SK-N-SH treated with all-trans-retinoic acid at 6 μM for 48 hours (cell line): Measurements from ENCODE around the gene CASTOR1.

Experiments
- ATAC-seq: fragments of 200-7000 bp; cut with Tn5 transposase; 3 replicates; pipeline ENCODE4 v1.9.1; 2020; ENCODE audit warnings: mild to moderate bottlenecking, moderate library complexity
- ARNTL ChIP-seq: fragments of 450-650 bp; formaldehyde crosslinking; IDR thresholded peaks from 2 replicates; pipeline ENCODE4 v1.5.0; 2020; ENCODE audit warnings: low read depth, mild to moderate bottlenecking, moderate library complexity, borderline replicate concordance
- BACH2 ChIP-seq: fragments of 250-450 bp; sonication (Bioruptor Pico); IDR thresholded peaks from 2 replicates; pipeline ENCODE4 v1.9.0; 2021; ENCODE audit warnings: mild to moderate bottlenecking, borderline replicate concordance
- ESRRG ChIP-seq: fragments of 250-450 bp; sonication (Bioruptor Pico); IDR thresholded peaks from 2 replicates; pipeline ENCODE4 v1.6.1; 2021; ENCODE audit warnings: mild to moderate bottlenecking
- GLIS3 ChIP-seq: fragments of 250-450 bp; sonication (Bioruptor Pico); IDR thresholded peaks from 2 replicates; pipeline ENCODE4 v1.5.0; 2020; ENCODE audit warnings: mild to moderate bottlenecking, moderate library complexity
- ISL1 ChIP-seq: fragments of 250-450 bp; sonication (Bioruptor Pico); IDR thresholded peaks from 2 replicates; pipeline ENCODE4 v2.1.2; 2022; ENCODE audit warnings: mild to moderate bottlenecking, moderate library complexity
- OSR1 ChIP-seq: fragments of 250-450 bp; sonication (Bioruptor Pico); IDR thresholded peaks from 2 replicates; pipeline ENCODE4 v1.8.0; 2022; ENCODE audit warnings: moderate library complexity, mild to moderate bottlenecking, inconsistent platforms
- POU6F1 ChIP-seq: fragments of 250-450 bp; sonication (Bioruptor Pico); IDR thresholded peaks from 2 replicates; pipeline ENCODE4 v1.8.0; 2021; ENCODE audit warnings: low read depth, mild to moderate bottlenecking, moderate library complexity, borderline replicate concordance
- PPARA ChIP-seq: fragments of 250-450 bp; sonication (Bioruptor Pico); IDR thresholded peaks from 2 replicates; pipeline ENCODE4 v1.5.0; 2020; ENCODE audit warnings: mild to moderate bottlenecking, borderline replicate concordance
- RARB ChIP-seq: fragments of 250-450 bp; sonication (Bioruptor Pico); IDR thresholded peaks from 2 replicates; pipeline ENCODE4 v1.8.0; 2021; ENCODE audit warnings: mild to moderate bottlenecking, moderate library complexity
- TOX ChIP-seq: fragments of 250-450 bp; sonication (Bioruptor Pico); IDR thresholded peaks from 2 replicates; pipeline ENCODE4 v1.8.0; 2021; ENCODE audit warnings: mild to moderate bottlenecking, moderate library complexity, borderline replicate concordance
- ZC3H10 ChIP-seq: fragments of 250-450 bp; sonication (Bioruptor Pico); IDR thresholded peaks from 2 replicates; pipeline ENCODE4 v1.5.1; 2021; ENCODE audit warnings: mild to moderate bottlenecking, moderate library complexity
- ZNF565 ChIP-seq: fragments of 450-650 bp; formaldehyde crosslinking; conservative IDR thresholded peaks from 2 replicates; pipeline ENCODE4 v1.5.0; 2020; ENCODE audit warnings: low read depth, mild to moderate bottlenecking, moderate library complexity
- ZNF70 ChIP-seq: fragments of 450-650 bp; formaldehyde crosslinking; IDR thresholded peaks from 2 replicates; pipeline ENCODE4 v1.5.0; 2020; ENCODE audit warnings: mild to moderate bottlenecking, moderate library complexity
- ZNF8 ChIP-seq: fragments of 450-650 bp; formaldehyde crosslinking; IDR thresholded peaks from 2 replicates; pipeline ENCODE4 v1.5.0; 2020; ENCODE audit warnings: mild to moderate bottlenecking, moderate library complexity
- TF ChIP-seq, protein P1 (sequence below): fragments of 250-450 bp; sonication (Bioruptor Pico); IDR thresholded peaks from 2 replicates; pipeline ENCODE4 v1.5.1; 2020; ENCODE audit warnings: low read depth, mild to moderate bottlenecking, moderate library complexity
- TF ChIP-seq, protein P2 (sequence below): fragments of 250-450 bp; sonication (Bioruptor Pico); IDR thresholded peaks from 2 replicates; pipeline ENCODE4 v1.8.0; 2020; ENCODE audit warnings: mild to moderate bottlenecking, moderate library complexity, borderline replicate concordance
- TF ChIP-seq, protein P3 (sequence below): fragments of 250-450 bp; sonication (Bioruptor Pico); IDR thresholded peaks from 2 replicates; pipeline ENCODE4 v1.5.0; 2020; ENCODE audit warnings: mild to moderate bottlenecking, moderate library complexity
- TF ChIP-seq, protein P4 (sequence below): fragments of 250-450 bp; sonication (Bioruptor Pico); IDR thresholded peaks from 2 replicates; pipeline ENCODE4 v1.5.1; 2021; ENCODE audit warnings: mild to moderate bottlenecking, moderate library complexity

CASTOR1 gene

DNA sequence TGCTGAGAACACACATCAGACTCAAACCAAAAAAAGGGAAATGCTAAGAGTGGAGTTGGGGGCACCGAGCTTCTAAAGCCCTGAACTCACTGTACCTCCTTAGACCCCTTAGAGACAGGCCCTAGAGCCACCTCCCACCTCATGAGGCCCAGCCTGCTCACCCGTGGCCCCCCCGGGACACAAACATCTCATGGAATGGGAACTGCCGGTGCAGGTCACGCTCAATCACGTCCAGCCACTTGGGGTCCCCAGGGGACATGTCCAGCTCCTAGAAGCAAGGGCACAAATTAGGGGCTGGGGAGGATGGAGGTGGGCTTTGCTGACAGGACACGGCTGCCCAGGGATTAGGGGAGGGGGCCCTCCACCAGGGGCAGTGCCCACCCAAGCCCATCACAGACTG is 6.3 kb upstream of the CASTOR1 start:
- TF ChIP-seq ZNF8 (no peak), TOX (CRISPR knock-in tag) (no peak), POU6F1 (CRISPR knock-in tag) (no peak), OSR1 (no peak), ZNF70 (CRISPR knock-in tag) (no peak), PPARA (CRISPR knock-in tag) (no peak), ISL1 (CRISPR knock-in tag) (no peak)
- TF ChIP-seq, protein P1, sequence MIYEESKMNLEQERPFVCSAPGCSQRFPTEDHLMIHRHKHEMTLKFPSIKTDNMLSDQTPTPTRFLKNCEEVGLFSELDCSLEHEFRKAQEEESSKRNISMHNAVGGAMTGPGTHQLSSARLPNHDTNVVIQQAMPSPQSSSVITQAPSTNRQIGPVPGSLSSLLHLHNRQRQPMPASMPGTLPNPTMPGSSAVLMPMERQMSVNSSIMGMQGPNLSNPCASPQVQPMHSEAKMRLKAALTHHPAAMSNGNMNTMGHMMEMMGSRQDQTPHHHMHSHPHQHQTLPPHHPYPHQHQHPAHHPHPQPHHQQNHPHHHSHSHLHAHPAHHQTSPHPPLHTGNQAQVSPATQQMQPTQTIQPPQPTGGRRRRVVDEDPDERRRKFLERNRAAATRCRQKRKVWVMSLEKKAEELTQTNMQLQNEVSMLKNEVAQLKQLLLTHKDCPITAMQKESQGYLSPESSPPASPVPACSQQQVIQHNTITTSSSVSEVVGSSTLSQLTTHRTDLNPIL (CRISPR knock-in tag): no peak
- TF ChIP-seq, protein P2, sequence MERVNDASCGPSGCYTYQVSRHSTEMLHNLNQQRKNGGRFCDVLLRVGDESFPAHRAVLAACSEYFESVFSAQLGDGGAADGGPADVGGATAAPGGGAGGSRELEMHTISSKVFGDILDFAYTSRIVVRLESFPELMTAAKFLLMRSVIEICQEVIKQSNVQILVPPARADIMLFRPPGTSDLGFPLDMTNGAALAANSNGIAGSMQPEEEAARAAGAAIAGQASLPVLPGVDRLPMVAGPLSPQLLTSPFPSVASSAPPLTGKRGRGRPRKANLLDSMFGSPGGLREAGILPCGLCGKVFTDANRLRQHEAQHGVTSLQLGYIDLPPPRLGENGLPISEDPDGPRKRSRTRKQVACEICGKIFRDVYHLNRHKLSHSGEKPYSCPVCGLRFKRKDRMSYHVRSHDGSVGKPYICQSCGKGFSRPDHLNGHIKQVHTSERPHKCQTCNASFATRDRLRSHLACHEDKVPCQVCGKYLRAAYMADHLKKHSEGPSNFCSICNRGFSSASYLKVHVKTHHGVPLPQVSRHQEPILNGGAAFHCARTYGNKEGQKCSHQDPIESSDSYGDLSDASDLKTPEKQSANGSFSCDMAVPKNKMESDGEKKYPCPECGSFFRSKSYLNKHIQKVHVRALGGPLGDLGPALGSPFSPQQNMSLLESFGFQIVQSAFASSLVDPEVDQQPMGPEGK (CRISPR knock-in tag): no peak
- no peak for ATAC-seq

GRCh38 chr22:30294830-30295229 is 5.5 kb upstream of the CASTOR1 start:
- no peak for ATAC-seq
- TF ChIP-seq ZNF565 (CRISPR knock-in tag): no peak
- TF ChIP-seq TOX (CRISPR knock-in tag): no peak
- no peak for TF ChIP-seq ZNF70 (CRISPR knock-in tag)
- TF ChIP-seq, protein P3, sequence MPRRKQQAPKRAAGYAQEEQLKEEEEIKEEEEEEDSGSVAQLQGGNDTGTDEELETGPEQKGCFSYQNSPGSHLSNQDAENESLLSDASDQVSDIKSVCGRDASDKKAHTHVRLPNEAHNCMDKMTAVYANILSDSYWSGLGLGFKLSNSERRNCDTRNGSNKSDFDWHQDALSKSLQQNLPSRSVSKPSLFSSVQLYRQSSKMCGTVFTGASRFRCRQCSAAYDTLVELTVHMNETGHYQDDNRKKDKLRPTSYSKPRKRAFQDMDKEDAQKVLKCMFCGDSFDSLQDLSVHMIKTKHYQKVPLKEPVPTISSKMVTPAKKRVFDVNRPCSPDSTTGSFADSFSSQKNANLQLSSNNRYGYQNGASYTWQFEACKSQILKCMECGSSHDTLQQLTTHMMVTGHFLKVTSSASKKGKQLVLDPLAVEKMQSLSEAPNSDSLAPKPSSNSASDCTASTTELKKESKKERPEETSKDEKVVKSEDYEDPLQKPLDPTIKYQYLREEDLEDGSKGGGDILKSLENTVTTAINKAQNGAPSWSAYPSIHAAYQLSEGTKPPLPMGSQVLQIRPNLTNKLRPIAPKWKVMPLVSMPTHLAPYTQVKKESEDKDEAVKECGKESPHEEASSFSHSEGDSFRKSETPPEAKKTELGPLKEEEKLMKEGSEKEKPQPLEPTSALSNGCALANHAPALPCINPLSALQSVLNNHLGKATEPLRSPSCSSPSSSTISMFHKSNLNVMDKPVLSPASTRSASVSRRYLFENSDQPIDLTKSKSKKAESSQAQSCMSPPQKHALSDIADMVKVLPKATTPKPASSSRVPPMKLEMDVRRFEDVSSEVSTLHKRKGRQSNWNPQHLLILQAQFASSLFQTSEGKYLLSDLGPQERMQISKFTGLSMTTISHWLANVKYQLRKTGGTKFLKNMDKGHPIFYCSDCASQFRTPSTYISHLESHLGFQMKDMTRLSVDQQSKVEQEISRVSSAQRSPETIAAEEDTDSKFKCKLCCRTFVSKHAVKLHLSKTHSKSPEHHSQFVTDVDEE (CRISPR knock-in tag): no peak
- TF ChIP-seq ESRRG (CRISPR knock-in tag): no peak
- TF ChIP-seq, all 23 proteins: peak for 0

GRCh38 chr22:30294066-30294465 is 4.8 kb upstream of the CASTOR1 start:
- no peak for ATAC-seq
- TF ChIP-seq ZNF8: no peak
- TF ChIP-seq BACH2 (CRISPR knock-in tag): no peak
- TF ChIP-seq TOX (CRISPR knock-in tag): no peak
- TF ChIP-seq, protein P3 (CRISPR knock-in tag): no peak
- TF ChIP-seq, protein P4, sequence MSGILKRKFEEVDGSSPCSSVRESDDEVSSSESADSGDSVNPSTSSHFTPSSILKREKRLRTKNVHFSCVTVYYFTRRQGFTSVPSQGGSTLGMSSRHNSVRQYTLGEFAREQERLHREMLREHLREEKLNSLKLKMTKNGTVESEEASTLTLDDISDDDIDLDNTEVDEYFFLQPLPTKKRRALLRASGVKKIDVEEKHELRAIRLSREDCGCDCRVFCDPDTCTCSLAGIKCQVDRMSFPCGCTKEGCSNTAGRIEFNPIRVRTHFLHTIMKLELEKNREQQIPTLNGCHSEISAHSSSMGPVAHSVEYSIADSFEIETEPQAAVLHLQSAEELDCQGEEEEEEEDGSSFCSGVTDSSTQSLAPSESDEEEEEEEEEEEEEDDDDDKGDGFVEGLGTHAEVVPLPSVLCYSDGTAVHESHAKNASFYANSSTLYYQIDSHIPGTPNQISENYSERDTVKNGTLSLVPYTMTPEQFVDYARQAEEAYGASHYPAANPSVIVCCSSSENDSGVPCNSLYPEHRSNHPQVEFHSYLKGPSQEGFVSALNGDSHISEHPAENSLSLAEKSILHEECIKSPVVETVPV (CRISPR knock-in tag): no peak
- TF ChIP-seq ARNTL (CRISPR knock-in tag): no peak
- TF ChIP-seq, protein P2 (CRISPR knock-in tag): no peak
- TF ChIP-seq ZC3H10 (CRISPR knock-in tag): no peak
- no peak for TF ChIP-seq ZNF565 (CRISPR knock-in tag)
- TF ChIP-seq GLIS3 (CRISPR knock-in tag): no peak
- TF ChIP-seq ISL1 (CRISPR knock-in tag): no peak
- TF ChIP-seq ZNF70 (CRISPR knock-in tag): no peak
- no peak for TF ChIP-seq PPARA (CRISPR knock-in tag)
- TF ChIP-seq RARB (CRISPR knock-in tag): no peak
- TF ChIP-seq, all 23 proteins: peak for 0
